GM18520 (cell line): ENCODE results near the gene CLMN.

Source experiments
- ATAC-seq: cut with Tn5 transposase; IDR thresholded peaks from one replicate; pipeline ENCODE4 v1.9.1; 2021; ENCODE audit not compliant: unreplicated experiment

Gene CLMN

DNA sequence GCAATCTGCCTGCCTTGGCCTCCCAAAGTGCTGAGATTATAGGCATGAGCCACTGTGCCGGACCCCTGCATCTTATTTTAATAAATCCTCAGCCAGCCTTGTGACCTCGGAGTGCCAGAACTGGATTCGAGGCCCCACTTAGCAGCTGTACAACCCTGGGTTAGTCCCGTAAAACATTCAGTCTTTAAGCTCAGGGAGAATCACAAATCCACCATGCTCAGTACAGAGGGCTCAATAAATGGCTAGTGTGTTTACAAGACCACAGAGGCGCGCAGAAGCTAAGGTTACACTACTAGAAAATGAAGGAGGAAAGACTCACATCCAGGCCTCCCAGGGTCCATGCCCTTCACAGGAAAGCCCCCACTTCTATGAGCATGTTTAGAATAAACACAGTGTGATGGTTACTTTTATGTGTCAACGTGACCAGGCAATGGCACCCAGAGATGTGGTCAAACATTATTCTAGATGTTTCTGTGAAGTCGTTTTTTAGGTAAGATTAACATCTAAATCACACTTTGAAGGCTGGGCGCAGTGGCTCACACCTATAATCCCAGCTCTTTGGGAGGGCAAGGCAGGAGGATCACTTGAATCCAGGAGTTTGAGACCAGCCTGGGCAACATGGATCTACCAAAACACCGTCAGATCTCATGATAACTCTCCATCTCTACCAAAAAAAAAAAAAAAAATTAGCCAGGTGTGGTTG is 55.3 kb downstream of the CLMN start:
- no peak for ATAC-seq

DNA sequence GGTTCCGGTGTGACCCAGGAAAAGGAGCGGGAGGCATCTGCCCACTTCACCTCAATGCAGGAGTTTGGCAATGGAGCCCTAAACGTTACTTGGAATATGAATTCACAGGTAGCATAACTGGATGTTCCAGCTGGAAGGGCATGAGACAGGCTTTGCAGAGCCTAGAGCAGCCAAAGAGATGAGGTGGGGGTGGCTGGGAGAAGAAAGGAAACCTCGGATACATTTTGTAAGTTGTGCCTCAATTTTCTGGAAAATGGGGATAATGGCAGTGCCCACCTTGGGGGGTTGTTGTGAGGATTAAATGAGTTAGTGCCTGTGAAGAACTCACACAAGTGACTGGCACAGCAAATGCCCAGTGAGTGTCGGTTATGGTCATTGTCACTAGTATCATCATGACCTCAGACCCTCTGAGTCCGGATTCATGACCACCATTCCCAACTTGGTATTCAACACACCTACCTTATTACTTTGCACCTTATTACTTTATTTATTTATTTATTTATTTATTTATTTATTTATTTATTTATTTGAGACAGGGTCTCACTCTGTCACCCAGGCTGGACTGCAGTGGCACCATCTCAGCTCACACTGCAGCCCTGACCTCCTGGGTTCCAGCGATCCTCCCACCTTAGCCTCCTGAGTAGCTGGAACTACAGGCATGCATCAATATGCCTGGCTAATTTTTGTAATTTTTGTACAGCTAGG is 56.0 kb downstream of the CLMN start:
- no peak for ATAC-seq

DNA sequence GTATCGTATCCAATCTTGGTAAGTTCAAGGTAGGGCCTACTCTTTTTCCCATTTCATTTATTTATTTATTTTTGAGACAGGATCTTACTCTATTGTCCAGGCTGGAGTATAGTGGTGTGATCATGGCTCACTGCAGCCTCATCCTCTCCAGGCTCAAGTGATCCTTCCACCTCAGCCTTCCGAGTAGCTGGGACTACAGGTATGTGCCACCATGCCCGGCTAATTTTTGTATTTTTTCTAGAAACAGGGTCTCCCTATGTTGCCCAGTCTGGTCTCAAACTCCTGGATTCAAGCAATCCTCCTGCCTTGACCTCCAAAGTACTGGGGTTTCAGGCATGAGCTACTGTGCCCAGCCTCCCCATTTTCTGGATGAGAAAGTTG is 57.2 kb downstream of the CLMN start:
- ATAC-seq, result no peak

DNA sequence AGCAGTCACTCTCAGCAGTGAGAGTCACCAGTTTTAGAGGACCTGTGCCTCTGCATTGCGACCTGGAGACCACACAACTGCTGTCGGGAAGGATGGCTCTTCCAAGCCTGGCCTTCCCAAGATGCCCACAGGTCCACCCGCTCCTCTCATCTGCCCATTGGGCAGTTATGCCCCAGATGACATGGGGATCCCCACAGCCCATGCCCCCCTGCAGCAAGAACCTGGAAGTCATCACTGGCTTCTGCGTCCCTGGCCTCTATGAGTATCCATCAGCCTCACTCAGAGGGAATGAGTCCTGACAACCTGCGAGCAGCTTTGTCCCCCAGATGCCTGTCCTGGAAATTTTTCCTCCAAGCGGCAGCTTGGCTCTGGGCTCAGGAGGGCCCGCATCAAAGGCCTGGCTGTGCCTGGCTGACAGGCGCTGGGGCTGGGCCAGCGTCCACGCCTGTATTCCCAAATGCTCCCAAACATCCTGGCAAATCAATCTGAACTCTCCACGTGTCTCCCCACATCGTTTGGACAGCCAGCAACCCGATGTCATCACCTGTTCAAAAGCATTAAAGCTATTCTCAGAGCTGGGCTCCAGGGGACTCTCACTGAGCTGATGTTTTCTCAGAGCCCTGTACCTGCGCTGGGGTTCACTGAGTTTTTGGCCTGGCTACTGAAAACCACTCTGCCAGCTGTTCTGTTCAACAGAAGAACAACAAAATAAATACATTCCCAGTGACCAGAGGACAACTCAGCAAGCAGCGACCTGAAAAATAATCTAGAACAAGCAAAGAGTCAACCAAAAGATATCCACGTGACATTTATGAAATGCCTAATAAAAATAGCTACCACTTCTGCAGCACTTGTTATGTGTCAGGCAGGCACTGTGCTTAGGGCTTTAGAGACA is 57.8 kb downstream of the CLMN start:
- ATAC-seq, result no peak

DNA sequence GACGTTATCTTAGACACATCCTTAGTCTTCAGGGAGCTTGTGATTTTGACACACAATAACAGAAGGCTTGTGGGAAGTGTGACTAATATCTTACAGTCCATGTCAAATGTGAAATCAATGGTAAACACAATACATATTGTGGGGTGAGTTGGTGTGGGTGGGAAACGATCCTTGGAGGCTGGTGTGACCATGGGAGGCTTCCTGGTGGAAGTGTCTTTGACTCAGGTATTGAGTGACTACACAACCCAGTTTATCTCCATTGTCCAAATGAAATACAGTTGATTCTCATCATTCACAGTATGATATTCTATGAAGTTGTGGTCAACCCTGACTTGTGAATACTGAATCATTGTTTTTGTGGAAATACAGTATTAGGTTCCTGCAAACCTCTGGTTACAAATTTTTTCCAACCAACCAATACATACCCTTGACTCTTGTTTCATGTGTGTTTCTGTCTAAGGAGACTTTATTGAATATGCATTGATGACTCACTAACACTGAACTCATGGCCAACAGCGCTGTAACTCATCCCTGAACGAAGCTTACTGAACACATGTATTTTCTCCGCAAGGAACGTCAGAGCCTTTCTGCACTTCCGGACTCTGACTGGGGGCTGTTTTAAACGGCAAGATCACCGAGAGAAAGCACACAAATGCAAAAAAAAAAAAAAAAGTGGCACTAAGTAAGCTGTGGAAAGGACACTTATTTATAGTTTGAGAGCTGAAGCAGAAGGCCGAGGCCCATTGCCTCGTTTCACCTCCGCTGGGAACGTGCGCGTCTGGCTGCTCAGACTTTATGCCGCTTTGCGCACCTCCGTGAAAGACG is 59.0 kb downstream of the CLMN start:
- ATAC-seq, result no peak

DNA sequence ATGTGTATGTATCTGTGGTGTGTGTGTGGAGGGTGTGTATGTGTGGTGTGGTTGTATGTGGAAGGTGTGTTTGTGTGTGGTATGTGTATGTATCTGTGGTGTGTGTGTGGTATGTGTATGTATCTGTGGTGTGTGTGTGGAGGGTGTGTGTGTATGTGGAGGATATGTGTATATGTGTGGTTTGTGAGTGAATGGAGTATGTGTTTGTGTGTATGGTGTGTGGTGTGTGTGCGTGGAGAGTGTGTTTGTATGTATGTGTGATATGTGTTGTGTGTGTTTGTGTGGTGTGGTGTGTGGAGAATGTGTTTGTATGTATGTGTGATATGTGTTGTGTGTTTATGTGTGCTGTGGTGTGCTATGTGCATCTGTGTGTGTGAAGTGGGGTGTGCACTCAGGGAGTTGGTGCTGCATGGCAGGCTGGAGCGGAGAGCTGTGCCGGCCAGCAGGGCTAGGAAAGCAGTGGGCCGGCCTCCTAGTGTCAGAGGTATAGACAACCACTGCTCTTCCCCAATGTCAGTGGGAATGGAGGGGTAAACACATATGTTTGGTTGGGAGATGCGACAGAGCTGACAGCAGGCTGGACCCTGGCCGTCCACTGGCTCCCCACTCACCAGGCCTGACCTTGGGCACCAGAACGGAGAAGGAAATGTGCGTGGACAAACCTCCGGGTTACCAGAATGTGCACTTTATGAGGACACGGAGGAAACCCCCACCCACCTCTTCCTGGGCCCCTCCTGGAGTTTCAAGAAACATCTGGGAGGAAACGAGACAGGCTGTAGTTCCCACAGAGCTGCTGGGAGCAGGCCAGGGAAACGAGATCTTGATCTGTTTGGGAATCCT is 60.7 kb downstream of the CLMN start:
- ATAC-seq, result no peak

DNA sequence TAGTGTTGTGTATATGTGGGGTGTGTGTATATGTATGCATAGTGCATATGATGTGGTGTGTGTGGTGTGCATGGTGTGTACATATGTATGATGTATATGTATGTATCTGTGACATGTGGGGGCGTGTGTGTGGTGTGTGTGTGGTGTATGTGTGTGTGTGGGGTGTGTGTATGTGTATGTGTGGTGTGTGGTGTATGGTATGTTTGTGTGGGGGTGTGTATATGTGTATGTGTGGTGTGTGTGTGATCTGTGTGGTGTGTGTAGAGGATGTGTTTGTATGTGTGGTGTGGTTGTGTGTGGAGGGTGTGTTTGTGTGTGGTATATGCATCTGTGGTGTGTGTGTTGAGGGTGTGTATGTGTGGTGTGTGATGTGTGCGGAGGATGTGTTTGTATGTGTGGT is 61.6 kb downstream of the CLMN start:
- no peak for ATAC-seq

DNA sequence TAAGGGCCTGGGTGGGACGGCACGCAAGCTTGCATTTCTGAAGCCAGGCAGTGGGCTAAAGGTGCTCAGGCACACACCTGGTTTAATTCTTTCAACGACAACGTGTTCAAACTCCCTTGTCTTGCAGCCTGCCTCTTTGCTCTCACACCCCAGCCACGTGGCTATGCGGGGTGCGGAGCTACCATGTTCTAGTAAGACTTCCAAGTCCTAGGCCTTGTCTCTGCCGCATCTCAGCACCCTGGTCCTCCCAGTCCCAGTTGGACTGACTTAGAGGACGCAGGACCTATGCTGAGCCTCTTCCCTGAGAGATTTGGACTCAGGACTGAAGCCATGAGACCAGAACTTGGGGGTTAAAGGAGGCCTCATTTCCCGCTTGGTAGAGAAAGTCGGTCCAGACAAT is 62.2 kb downstream of the CLMN start:
- no peak for ATAC-seq

DNA sequence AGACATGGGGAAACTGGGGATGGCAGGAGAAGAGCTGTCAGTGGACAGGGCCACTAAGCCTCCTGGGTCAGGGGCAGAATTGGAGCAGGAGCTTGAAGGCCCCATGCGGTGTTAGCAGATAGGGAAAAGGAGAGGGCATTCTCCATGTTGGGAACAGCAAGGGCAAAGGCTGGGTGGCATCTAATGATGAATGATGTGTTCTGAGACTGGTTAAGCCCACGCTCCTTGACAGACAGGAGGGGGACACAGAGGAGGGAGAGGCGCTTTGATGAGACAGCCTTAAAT is 63.0 kb downstream of the CLMN start:
- ATAC-seq, result no peak

DNA sequence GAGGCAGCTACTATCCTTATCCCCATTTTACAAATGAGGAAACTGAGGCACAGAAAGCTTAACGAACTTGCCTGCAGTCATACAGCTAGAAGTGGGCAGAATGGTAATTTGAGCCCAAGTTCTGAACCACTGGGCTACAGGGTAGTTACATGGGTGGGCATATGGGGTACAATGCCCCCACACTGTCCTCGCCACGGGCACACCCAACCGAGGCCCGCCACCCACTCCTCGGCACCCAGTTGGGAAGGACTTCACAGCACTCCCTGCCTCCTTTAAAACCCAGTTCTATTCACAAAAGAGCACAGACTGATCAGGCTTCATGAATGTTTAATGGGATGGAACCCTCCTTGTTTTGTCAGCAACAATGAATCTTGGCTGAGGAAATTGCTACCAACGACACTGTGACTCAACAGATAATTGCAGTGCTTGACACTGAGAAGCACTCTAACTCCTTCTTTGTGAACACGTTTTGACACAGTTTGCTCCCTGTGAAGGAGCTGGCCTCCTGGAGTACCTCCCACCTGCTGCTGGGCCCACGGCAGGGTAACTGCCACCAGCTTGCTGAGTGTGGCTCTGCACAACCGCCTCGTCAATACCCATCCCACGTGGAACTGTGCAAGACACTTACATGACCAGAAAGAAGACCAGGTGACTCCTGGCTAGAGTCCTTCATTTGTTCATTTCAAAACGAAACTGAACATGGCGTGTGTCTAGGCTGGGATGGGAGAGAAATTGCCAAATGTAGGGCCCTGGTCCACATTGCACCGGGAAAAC is 63.5 kb downstream of the CLMN start:
- ATAC-seq, result no peak

DNA sequence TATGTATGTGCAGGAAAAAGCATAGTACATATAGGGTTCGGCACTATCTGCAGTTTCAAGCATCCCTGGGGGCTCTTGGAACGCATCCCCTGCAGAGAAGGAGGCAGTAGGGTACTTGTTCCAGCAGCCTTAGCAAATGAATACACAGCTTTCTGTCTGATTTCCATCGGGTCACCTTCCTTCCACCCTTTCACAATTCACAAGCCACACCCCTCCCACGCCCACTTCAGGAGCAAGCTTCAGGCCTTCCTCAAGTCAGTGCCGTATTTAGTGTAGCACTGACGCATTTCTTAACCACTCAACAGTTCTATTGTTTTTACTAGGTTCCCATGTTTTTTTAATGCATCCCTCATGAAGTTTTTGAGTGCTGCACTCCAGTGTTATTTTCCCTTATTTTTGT is 64.2 kb downstream of the CLMN start:
- no peak for ATAC-seq

DNA sequence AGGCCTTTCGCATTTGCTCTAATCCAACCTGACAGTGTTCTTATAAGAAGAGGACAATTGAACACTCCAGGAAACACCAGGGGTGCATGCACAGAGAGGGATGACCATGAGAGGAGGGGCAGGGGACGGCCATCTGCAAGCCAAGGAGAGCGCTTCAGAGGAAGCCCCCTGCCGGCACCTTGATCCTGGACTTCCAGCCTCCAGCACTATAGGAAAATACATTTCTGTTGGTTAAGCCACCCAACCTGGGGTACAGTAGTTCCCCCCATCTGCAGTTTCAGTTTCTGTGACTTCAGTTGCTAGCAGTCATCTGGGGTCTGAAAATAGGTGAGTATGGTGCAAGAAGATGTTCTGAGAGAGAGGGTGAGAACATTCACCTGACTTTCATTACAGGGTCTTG is 64.7 kb downstream of the CLMN start:
- no peak for ATAC-seq

DNA sequence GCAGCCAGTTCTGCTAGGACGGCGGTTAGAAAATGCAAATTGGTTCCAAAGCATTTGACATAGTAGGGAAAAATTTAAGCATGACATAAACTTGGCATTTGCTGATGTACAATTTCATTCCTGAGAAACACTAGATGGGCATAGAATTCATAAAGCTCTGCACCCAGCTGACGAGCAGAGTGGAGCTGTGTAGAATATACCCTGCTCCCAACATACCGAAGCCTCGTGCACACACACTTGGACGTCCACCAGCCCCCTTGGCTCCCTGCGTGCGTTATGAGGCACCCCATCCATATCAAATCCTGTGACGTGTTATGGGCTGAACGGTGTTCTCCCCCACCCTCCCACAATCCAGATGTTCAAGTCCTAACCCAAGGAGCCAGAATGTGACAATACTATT is 65.4 kb downstream of the CLMN start:
- no peak for ATAC-seq

DNA sequence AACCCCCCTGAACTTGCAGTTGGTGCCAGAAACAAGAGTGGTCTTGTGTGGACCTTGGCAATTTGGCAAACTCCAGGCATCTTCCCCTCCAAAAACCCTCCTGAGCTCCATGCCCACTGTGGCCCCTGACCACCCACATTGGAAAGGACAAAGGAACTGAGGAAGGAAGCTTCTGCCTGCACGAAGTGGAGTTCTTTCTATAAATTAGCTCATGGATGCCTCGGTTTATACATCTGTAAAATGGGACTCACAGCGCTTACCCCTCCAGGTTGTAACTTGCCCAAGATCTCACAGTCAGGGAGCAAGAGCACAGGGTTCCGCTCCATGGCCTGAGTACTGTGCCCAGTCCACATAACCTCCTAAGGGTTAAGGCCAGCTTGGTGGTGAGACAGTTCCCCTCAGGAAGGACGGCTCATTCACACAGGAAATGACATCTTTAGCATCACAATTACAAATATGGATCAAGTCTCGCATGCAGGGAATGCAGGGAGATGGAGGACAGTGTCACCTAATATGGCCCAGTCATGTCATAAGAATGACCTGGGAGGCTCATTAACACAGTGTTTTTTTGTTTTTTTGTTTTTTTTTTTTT is 66.6 kb downstream of the CLMN start:
- ATAC-seq, result no peak

DNA sequence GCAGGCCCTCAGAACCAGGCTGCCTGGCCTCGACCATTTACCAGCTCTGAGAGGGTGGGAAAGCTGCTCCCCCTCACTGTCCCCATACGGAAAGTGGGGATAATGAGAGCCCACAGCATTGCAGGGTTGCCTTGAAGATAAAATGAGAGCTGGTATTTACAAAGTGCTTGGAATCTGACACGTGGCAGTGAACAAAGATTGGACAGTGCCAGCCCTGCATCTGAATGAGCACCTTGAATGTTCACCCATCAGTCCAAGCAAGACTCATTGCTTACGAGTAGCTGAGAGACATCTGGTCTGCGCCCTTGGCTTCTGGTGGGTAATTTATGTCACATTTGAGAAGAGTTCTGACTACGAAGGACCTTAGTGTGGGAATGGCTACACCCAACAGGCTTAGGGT is 67.5 kb downstream of the CLMN start:
- no peak for ATAC-seq

DNA sequence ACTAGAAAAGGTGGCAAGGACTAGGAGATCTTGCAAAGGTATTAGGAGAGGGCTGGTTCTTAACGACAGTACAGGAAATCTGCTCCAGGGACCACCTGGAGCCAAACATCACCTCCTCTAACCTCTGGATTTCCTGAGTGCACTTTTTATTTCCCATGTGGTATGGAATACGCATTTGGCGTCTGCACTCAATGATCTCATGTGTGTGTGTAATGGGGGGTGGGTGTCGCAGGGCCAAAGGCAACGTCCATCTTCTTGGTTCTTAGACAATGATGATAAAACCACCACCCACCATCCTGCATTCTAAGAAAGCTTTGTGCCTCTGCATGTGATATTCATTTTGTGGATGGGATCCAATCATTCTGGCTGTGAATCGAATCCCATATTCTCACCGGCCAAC is 68.8 kb downstream of the CLMN start:
- ATAC-seq, result no peak

DNA sequence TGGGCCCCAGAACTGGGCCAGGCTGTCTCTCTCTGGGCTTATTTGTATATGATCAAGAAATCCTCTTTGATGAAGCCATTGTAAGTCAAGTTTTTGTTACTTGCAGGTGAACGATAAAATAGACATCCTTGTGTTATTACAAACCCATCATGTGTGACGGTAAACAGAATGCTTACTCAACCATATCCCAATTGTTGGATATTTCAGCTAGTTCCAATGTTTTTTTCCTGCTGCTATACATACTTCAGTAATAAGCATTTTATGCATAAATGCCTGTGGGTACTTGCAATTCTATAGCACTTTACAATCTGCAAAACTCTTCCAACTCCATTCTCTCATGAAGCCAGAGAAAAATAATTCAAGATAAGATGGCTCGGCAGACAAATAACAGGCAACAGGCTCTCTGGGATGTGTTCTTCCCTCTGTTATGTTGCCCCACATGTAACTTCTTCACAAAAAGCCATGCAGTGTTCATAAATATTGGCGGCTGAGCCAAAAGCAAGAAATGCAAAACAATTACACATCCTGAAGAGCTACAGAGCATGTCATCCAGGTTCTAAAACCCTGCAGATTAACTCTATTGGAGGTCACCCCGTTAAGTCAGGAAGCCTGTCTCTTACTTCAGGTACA is 69.5 kb downstream of the CLMN start:
- ATAC-seq, result no peak

DNA sequence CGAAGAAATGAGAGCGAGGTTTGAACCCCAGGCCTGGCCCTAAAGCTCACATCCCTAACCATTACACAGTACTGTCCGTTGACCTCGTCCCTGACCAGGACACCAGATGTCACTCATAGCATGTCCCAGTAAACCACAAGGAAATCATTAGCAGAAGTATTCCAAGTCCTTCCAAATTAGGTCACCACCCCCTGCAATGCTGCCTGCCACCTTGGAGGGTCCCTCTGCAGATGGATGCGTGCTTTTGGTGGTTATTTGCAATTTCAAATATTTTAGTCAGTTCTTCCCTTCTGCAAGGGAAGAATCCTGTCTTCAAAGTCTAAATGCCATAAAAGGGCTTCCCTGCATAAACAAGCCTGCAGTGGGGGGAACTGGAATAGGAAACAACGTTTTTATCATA is 71.3 kb downstream of the CLMN start:
- ATAC-seq, result no peak

DNA sequence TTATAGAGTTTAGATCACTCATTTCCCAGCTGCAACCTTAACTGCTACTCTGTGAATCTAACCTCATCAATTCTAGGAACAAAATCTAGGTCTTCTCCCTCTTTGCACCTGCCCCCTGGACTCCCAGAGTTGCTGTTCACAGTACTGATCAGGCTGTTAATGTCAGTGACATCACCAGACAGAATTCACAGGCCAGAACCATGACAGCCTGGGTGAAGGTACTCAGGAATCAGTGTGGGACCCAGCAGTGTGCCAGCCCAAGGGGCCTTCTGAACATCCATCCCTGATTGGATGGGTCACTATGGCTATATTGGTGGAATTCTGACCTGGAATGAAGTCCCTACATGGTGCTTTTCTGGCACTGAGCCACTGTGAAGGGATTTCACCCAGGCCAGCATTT is 72.8 kb downstream of the CLMN start:
- no peak for ATAC-seq
